Tibial artery (tissue), 4 donors: ENCODE measurements around the gene TTC39C.

Source experiments
- DNase-seq, 2 donors: peaks; one replicate each; pipeline ENCODE4 v3.0.0-alpha.2; 2019
- H3K27ac ChIP-seq, 2 donors: fragments of 200-600 bp; sonication (generic) in 1 of 2; 1 replicate in 1 of 2; 2 replicates in 1 of 2; pipeline ENCODE4 v1.5.1; 2018 to 2019; ENCODE audit warnings: mild to moderate bottlenecking in 1 of 2
- H3K27me3 ChIP-seq, 2 donors: fragments of 200-600 bp; sonication (generic) in 1 of 2; one replicate each; pipeline versions ENCODE4 v1.5.1 to v1.6.0; 2016 to 2019
- H3K36me3 ChIP-seq, 3 donors: fragments of 200-600 bp; sonication (generic) in 2 of 3; one replicate each; pipeline ENCODE4 v1.5.1; 2016 to 2019; ENCODE audit warnings: mild to moderate bottlenecking in 2 of 3
- H3K4me1 ChIP-seq, 4 donors: fragments of 200-600 bp; sonication (generic) in 2 of 4; 1 replicate in 3 of 4; 2 replicates in 1 of 4; pipeline ENCODE4 v1.5.1; 2016 to 2019
- H3K4me3 ChIP-seq, 2 donors: fragments of 200-600 bp; sonication (generic) in 1 of 2; 1 replicate in 1 of 2; 2 replicates in 1 of 2; pipeline ENCODE4 v1.5.1; 2018 to 2019; ENCODE audit warnings: mild to moderate bottlenecking in 2 of 2
- H3K9me3 ChIP-seq, 3 donors: fragments of 200-600 bp; sonication (generic) in 1 of 3; one replicate each; pipeline ENCODE4 v1.5.1; 2016 to 2019
- CTCF ChIP-seq, 2 experiments: fragments of 200-600 bp in 1 of 2; fragments of 450-650 bp in 1 of 2; IDR thresholded peaks; one replicate each; pipeline ENCODE4 v1.5.1; 2017 to 2019; ENCODE audit warnings: antibody characterized with exemption in 2 of 2, mild to moderate bottlenecking in 1 of 2, moderate library complexity in 1 of 2
- intact Hi-C: fragments of 100-400 bp; cut with DNase I; formaldehyde crosslinking; loops from one replicate; pipeline ENCODE4 v1.15.0; 2023; ENCODE audit warnings: low total_unique reads

Gene TTC39C

DNA sequence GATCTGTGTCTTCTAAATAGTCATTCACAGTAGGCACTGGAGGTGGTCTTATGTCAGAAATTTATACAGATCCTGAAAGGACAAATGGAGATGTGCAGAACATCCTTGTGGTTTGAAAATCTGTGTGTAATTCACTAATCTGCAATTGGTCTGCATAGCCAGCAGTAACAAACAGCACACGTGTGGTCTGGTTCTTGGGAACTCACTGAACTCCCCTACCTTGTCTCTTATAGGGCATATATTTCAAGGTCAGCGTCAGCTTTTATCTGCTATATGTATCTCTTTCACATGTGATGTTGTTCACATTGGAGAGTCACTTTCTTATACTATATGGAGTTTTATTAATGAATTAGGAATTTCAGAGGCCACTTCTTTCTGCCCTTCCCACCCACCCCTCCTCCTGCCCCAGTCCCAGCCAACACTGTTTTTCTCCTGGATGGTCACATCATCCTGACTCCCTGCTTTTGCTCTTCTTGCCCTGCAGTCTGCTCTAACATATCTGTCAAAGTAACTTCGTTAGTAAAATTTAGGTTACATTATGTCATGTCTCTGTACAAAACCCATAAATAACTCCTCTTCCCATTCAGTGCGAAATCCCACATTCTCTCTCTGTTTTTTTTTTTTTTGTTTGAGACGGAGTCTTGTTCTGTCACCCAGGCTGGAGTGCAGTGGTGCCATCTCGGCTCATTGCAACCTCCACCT is 88.9 kb downstream of the TTC39C start:
- no peaks in the 10 kb centered on the region for H3K27me3 ChIP-seq
- no peak for DNase-seq
- no peaks in the 10 kb centered on the region for H3K9me3 ChIP-seq
- H3K4me3 ChIP-seq, result no peak overlapping the region
- intact Hi-C loops, result loop anchor here (10.0 kb wide), 1 partner anchor 69 kb away; no protein-coding TSS in a partner anchor
- H3K27ac ChIP-seq, result no peak overlapping the region
- no peak for TF ChIP-seq CTCF (IDR thresholded peaks at IDR 0.05)
- peaks cover 0 to 9% (median 0%) of the 10 kb centered on the region in 3 donors for H3K36me3 ChIP-seq
- no peaks in the 10 kb centered on the region for H3K4me1 ChIP-seq

- peaks cover 0 to 9% (median 0%) of the 10 kb centered on the region in 3 donors for H3K36me3 ChIP-seq
- H3K9me3 ChIP-seq, result no peaks in the 10 kb centered on the region
- no peaks in the 10 kb centered on the region for H3K4me1 ChIP-seq
- intact Hi-C loops, result loop anchor here (10.0 kb wide), 1 partner anchor 70 kb away; no protein-coding TSS in a partner anchor
- DNase-seq, result no peak
- TF ChIP-seq CTCF (IDR thresholded peaks at IDR 0.05), result no peak
- H3K27ac ChIP-seq, result no peak overlapping the region
- no peaks in the 10 kb centered on the region for H3K27me3 ChIP-seq
- no peak overlapping the region for H3K4me3 ChIP-seq
Measured at GRCh38 chr18:24104486-24104885, 89.9 kb downstream of the TTC39C start.

DNA sequence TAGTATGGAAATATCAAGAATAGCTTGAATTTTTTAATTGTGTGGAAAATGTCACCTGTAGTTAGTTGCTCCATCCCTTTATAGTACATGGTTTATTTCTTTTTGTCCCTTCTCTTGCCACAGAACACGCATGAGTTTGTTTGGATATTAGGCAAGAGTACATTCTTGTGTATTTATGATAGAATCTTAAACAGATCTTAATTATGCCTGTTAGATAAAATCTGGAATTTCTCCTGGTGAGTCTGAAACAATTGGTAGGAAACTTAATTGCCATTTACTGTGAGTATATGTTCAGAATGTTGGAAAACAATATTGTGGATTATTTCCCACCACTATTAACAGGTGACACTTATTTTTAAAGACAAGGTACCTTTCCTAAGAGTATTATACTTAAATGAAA is 94.1 kb downstream of the TTC39C start:
- Histone ChIP-seq H3K36me3 (peaks cover 0 to 4% (median 0%) of the 10 kb centered on the region in 3 donors), H3K27ac (no peak overlapping the region), H3K9me3 (no peaks in the 10 kb centered on the region), H3K4me1 (no peaks in the 10 kb centered on the region), H3K27me3 (no peaks in the 10 kb centered on the region), H3K4me3 (no peak overlapping the region)
- DNase-seq, result no peak
- no peak for TF ChIP-seq CTCF (IDR thresholded peaks at IDR 0.05)
- intact Hi-C loops, result loop anchor here (10.0 kb wide), 1 partner anchor 74 kb away; no protein-coding TSS in a partner anchor

GRCh38 chr18:24111936-24112335 is 97.4 kb downstream of the TTC39C start:
- TF ChIP-seq CTCF (IDR thresholded peaks at IDR 0.05), result no peak
- H3K4me1 ChIP-seq, result no peaks in the 10 kb centered on the region
- H3K4me3 ChIP-seq, result no peak overlapping the region
- no peak for DNase-seq
- H3K27ac ChIP-seq, result no peak overlapping the region
- H3K27me3 ChIP-seq, result no peaks in the 10 kb centered on the region
- H3K36me3 ChIP-seq, result peaks cover 0 to 11% (median 0%) of the 10 kb centered on the region in 3 donors
- intact Hi-C loops, result no loop called here
- no peaks in the 10 kb centered on the region for H3K9me3 ChIP-seq

DNA sequence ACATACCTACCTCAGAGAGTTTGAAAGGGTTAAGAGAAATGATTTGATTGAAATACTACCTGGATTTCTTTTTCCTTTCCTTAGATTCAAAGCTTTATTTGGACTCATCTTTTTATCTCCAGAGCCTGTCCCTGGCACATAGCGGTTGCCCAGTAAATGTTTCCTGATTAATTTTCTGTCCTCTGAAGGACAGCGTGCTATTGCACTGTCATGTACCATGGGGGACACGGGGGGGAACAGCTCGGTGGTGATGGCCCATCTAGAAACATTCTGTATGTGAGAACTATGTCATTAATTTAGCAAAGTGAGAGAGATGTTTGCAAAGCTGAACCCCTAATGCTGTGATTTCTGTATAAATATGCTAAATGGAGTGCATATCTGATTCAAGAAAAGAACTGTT is 97.9 kb downstream of the TTC39C start:
- no peaks in the 10 kb centered on the region for H3K27me3 ChIP-seq
- TF ChIP-seq CTCF (IDR thresholded peaks at IDR 0.05), result no peak
- H3K36me3 ChIP-seq, result peaks cover 0 to 11% (median 0%) of the 10 kb centered on the region in 3 donors
- DNase-seq, result no peak
- H3K4me1 ChIP-seq, result no peaks in the 10 kb centered on the region
- no peak overlapping the region for H3K4me3 ChIP-seq
- intact Hi-C loops, result no loop called here
- H3K9me3 ChIP-seq, result no peaks in the 10 kb centered on the region
- H3K27ac ChIP-seq, result no peak overlapping the region
